ENCODE measurements around the gene CREBRF. TPM values are rescaled to one million over a fixed set of nuclear protein-coding genes. Genes with fewer than 3 reads are reported as not detected.
"Not testable (repeated sequence)": the region's sequence is repeated elsewhere in the genome, so short reads cannot be mapped to it uniquely, and the experiment has no call there.

The CREBRF gene
- total and polyA plus RNA-seq, 2 donors from 2014 or later: 6.1 to 49.7 TPM

DNA sequence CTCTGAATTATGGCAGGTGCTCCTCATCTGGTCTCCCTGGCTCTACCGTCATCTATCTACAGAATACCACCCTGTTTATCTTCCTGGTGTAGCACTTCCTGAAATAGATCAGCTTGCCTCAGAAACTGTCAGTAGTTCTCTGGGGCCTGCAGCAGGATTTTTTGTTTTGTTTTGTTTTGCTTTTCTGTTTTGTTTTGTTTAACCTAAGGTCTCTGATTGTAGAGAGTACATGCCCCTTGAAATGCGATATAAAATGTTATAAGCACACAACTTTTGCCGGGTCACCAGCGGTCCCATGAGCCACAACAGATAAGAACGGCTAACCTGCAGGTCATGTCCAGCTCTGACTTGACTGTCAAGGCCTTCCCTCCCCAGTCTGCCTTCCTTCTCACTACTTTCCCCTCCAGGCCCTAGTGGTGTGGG lies 26.6 kb upstream of the CREBRF start:
- peak in 1 of 5 donors; percentile 13 for DNase-seq
- no peak overlapping the region for H3K4me3 ChIP-seq (ENCODE audit: low read length in 3 of 3)
- H3K36me3 ChIP-seq (ENCODE audit: control insufficient read depth in 2 of 3, insufficient read depth in 3 of 3, low read length in 3 of 3): peaks cover 0 to under 1% (median 0%) of the 10 kb centered on the region in 3 donors
- intact Hi-C loops (cut with DNase I): no loop called here
- H3K9ac ChIP-seq (ENCODE audit: low read length in 3 of 3): peak overlapping the region in 1 of 3 donors; percentile 17
- no peaks in the 10 kb centered on the region for H3K9me3 ChIP-seq (ENCODE audit: control insufficient read depth in 2 of 3, insufficient read depth in 1 of 3, low read length in 3 of 3)
- no peaks in the 10 kb centered on the region for H3K27me3 ChIP-seq (ENCODE audit: control insufficient read depth, insufficient read depth, low read length)
- TF ChIP-seq CTCF (IDR thresholded peaks at IDR 0.05; ENCODE audit: borderline replicate concordance, extremely low read depth, insufficient read depth): no peak
- H3K27ac ChIP-seq (ENCODE audit: low read depth in 2 of 2, low read length in 2 of 2): peak overlapping the region; percentile 47 to 73
- H3K4me1 ChIP-seq (ENCODE audit: control insufficient read depth in 2 of 3, insufficient read depth in 2 of 3, low read depth in 1 of 3, low read length in 3 of 3): peaks cover 3 to 23% (median 21%) of the 10 kb centered on the region in 3 donors
- no peak for FAIRE-seq

- intact Hi-C loops (cut with DNase I); H3K27me3 ChIP-seq (ENCODE audit: control insufficient read depth, insufficient read depth, low read length); H3K9ac ChIP-seq (ENCODE audit: low read length in 3 of 3); H3K9me3 ChIP-seq (ENCODE audit: control insufficient read depth in 2 of 3, insufficient read depth in 1 of 3, low read length in 3 of 3); DNase-seq; H3K27ac ChIP-seq (ENCODE audit: low read depth in 2 of 2, low read length in 2 of 2); H3K36me3 ChIP-seq (ENCODE audit: control insufficient read depth in 2 of 3, insufficient read depth in 3 of 3, low read length in 3 of 3); H3K4me3 ChIP-seq (ENCODE audit: low read length in 3 of 3); FAIRE-seq: not testable (repeated sequence)
- H3K4me1 ChIP-seq (ENCODE audit: control insufficient read depth in 2 of 3, insufficient read depth in 2 of 3, low read depth in 1 of 3, low read length in 3 of 3): peaks cover 3 to 39% (median 34%) of the 10 kb centered on the region in 3 donors
Measured at GRCh38 chr5:173032096-173032495, 24.1 kb upstream of the CREBRF start.

- Histone ChIP-seq H3K27me3 (ENCODE audit: control insufficient read depth, insufficient read depth, low read length) (no peaks in the 10 kb centered on the region), H3K9me3 (ENCODE audit: control insufficient read depth in 2 of 3, insufficient read depth in 1 of 3, low read length in 3 of 3) (no peaks in the 10 kb centered on the region), H3K4me3 (ENCODE audit: low read length in 3 of 3) (no peak overlapping the region), H3K9ac (ENCODE audit: low read length in 3 of 3) (no peak overlapping the region), H3K36me3 (ENCODE audit: control insufficient read depth in 2 of 3, insufficient read depth in 3 of 3, low read length in 3 of 3) (peaks cover 0 to 2% (median 0%) of the 10 kb centered on the region in 3 donors), H3K27ac (ENCODE audit: low read depth in 2 of 2, low read length in 2 of 2) (no peak overlapping the region), H3K4me1 (ENCODE audit: control insufficient read depth in 2 of 3, insufficient read depth in 2 of 3, low read depth in 1 of 3, low read length in 3 of 3) (peaks cover 3 to 37% (median 34%) of the 10 kb centered on the region in 3 donors)
- TF ChIP-seq CTCF (IDR thresholded peaks at IDR 0.05; ENCODE audit: borderline replicate concordance, extremely low read depth, insufficient read depth): no peak
- intact Hi-C loops (cut with DNase I): no loop called here
- DNase-seq (no peak), FAIRE-seq (no peak)
Measured at GRCh38 chr5:173032730-173033129, 23.4 kb upstream of the CREBRF start.

DNA sequence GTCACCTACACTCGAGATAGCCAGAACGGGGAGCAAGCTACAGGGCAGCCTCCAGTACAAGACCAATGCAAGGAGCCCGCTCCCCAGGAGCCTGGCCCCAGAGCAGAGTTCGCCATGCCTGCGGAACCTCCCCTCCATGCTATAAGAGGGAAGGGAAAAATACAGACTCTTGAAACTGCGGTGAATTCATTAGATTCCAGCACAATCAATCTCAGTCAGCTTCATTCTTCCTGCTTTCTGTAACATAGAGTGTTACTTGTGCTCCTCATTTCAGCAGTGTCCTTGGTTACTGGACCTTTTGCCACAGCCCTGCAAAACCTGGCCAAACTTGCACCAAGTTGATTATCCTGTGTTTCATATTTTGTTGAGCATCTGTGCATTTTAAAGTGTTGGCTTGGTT lies 22.2 kb upstream of the CREBRF start:
- Histone ChIP-seq H3K27me3 (ENCODE audit: control insufficient read depth, insufficient read depth, low read length) (no peaks in the 10 kb centered on the region), H3K9me3 (ENCODE audit: control insufficient read depth in 2 of 3, insufficient read depth in 1 of 3, low read length in 3 of 3) (no peaks in the 10 kb centered on the region), H3K27ac (ENCODE audit: low read depth in 2 of 2, low read length in 2 of 2) (no peak overlapping the region), H3K4me1 (ENCODE audit: control insufficient read depth in 2 of 3, insufficient read depth in 2 of 3, low read depth in 1 of 3, low read length in 3 of 3) (peaks cover 3 to 27% (median 25%) of the 10 kb centered on the region in 3 donors), H3K36me3 (ENCODE audit: control insufficient read depth in 2 of 3, insufficient read depth in 3 of 3, low read length in 3 of 3) (peaks cover 0 to 2% (median 0%) of the 10 kb centered on the region in 3 donors), H3K4me3 (ENCODE audit: low read length in 3 of 3) (no peak overlapping the region), H3K9ac (ENCODE audit: low read length in 3 of 3) (no peak overlapping the region)
- FAIRE-seq (no peak), DNase-seq (no peak)
- intact Hi-C loops (cut with DNase I): no loop called here
- no peak for TF ChIP-seq CTCF (IDR thresholded peaks at IDR 0.05; ENCODE audit: borderline replicate concordance, extremely low read depth, insufficient read depth)
